GM12878 (cell line): ENCODE measurements around the gene HIF3A. TPM values are rescaled to one million over a fixed set of nuclear protein-coding genes. Genes with fewer than 3 reads are reported as not detected.

Experiments
- CHD1 ChIP-seq: IDR thresholded peaks from 2 replicates; pipeline ENCODE4 v1.6.1; 2012; ENCODE audit warnings: low read depth, low read length, improper control_type of control experiment
- DPF2 ChIP-seq: fragments of 450-650 bp; IDR thresholded peaks from 2 replicates; pipeline ENCODE4 v1.6.1; 2017; ENCODE audit warnings: mild to moderate bottlenecking
- EP300 ChIP-seq, 2 experiments: fragments of 150-350 bp in 1 of 2; IDR thresholded peaks; 2 replicates each; pipeline ENCODE4 v1.6.1; 2011 to 2012; ENCODE audit warnings: low read depth in 2 of 2, low read length in 2 of 2, borderline replicate concordance in 1 of 2, improper control_type of control experiment in 1 of 2, inconsistent platforms in 1 of 2; ENCODE audit not compliant: control insufficient read depth in 1 of 2
- HDAC2 ChIP-seq: fragments of 200-600 bp; sonication (generic); IDR thresholded peaks from 2 replicates; pipeline ENCODE4 v1.6.1; 2017
- MYB ChIP-seq: fragments of 150-350 bp; IDR thresholded peaks from 2 replicates; pipeline ENCODE4 v1.6.1; 2014; ENCODE audit warnings: mild to moderate bottlenecking, low read depth, low read length, borderline replicate concordance
- NR2F1 ChIP-seq: fragments of 450-650 bp; conservative IDR thresholded peaks from 2 replicates; pipeline ENCODE4 v1.6.1; 2017; ENCODE audit warnings: mild to moderate bottlenecking
- PML ChIP-seq: IDR thresholded peaks from 2 replicates; pipeline ENCODE4 v1.6.1; 2012; ENCODE audit warnings: low read length, inconsistent platforms
- SIN3A ChIP-seq: IDR thresholded peaks from 2 replicates; pipeline ENCODE4 v1.6.1; 2012; ENCODE audit warnings: low read depth, low read length, improper control_type of control experiment
- SMC3 ChIP-seq: IDR thresholded peaks from 2 replicates; pipeline ENCODE4 v1.6.1; 2011; ENCODE audit warnings: low read length, improper control_type of control experiment, borderline replicate concordance
- SUPT20H ChIP-seq: IDR thresholded peaks from 2 replicates; pipeline ENCODE4 v1.6.1; 2011; ENCODE audit warnings: low read depth, mild to moderate bottlenecking, low read length, moderate library complexity, borderline replicate concordance; ENCODE audit not compliant: control insufficient read depth
- polyA plus RNA-seq, 11 experiments: library from polyadenylated mRNA; depleted of rRNA in 4 of 11; unstranded in 6 of 11; stranded (reverse) in 5 of 11; fragments of >200 nt; fragmentation: Nextera tagmentation in 4 of 11; fragmentation: Illumina TruSeq in 1 of 11; extraction: Ambion mirVana in 4 of 11; extraction: Trizol in 1 of 11; gene quantifications; 1 replicate in 1 of 11; 2 replicates in 10 of 11; pipeline versions ENCODE4 v1.2.1 to v1.2.3, GENCODE V29; 2011 to 2016; ENCODE audit warnings: inconsistent platforms in 2 of 11, missing spikeins in 2 of 11, low read depth in 1 of 11
- total RNA-seq, 4 experiments: library from RNA; depleted of rRNA in 3 of 4; stranded (reverse); fragments of >200 nt in 3 of 4; fragmentation: Illumina TruSeq in 1 of 4; extraction: Trizol in 1 of 4; gene quantifications; 2 replicates each; pipeline versions ENCODE4 v1.2.1 to v1.2.3, GENCODE V29; 2013 to 2021
- TF ChIP-seq, protein P1 (sequence below): IDR thresholded peaks from 2 replicates; pipeline ENCODE4 v1.6.1; 2011; ENCODE audit warnings: low read depth, mild to moderate bottlenecking, low read length, moderate library complexity, borderline replicate concordance; ENCODE audit errors: extremely low read depth
- TF ChIP-seq, protein P2 (sequence below): fragments of 450-650 bp; formaldehyde crosslinking; IDR thresholded peaks from 2 replicates; pipeline ENCODE4 v1.4.0; 2020; ENCODE audit warnings: mild to moderate bottlenecking, moderate library complexity
- TF ChIP-seq, protein P3 (sequence below): fragments of 450-650 bp; IDR thresholded peaks from 2 replicates; pipeline ENCODE4 v1.6.1; 2014; ENCODE audit warnings: mild to moderate bottlenecking
- TF ChIP-seq, protein P4 (sequence below): IDR thresholded peaks from 2 replicates; pipeline ENCODE4 v1.6.1; 2011; ENCODE audit warnings: mild to moderate bottlenecking, low read depth, low read length, moderate library complexity; ENCODE audit not compliant: insufficient replicate concordance
- TF ChIP-seq, protein P5 (sequence below): fragments of 450-650 bp; IDR thresholded peaks from 2 replicates; pipeline ENCODE4 v1.6.1; 2017; ENCODE audit warnings: mild to moderate bottlenecking, moderate library complexity

Gene HIF3A
- total and polyA plus RNA-seq, 10 of the 15 experiments (the other 5 are each of a cell fraction or from before 2014, with no cell fraction given): 0.03 to 0.20 (median 0.06) TPM; not detected in 5

DNA sequence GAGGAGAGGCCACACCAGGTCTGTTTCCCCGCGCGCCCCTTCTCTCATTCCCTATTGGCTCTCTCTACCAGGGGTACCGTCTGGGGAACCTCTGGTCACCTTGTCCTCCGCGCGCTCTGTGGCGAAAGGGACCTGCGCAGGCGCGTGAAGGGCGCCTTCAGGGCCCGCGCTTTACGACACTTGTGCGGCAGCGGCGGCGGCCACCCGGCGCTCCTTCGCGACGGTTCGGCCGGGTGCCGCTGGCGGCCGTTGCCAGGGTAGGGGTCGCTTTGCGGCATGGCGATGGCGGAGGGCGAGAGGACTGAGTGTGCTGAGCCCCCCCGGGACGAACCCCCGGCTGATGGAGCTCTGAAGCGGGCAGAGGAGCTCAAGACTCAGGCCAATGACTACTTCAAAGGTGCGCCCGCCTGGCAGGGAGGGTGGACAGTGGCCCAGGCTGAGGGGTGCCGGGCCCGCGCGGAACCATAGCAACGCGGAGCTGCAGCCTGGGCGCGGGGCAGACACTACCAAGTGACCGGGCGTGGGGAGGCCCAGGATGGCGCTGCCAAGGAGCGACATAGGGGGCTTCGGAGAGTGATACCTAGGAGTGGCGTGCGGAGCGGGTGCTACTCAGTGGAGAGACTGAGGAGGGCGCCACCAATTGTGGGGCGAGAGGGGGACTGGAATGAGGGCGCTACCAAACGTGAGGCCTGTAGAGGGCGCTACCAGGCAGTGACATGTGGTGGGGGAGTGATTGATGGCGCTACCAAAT, 50.2 kb downstream of the HIF3A start, which contains the start of gene PPP5C (continued):
- TF ChIP-seq PML (0 out of 2 replicates have a peak, but pooled peaks have one; percentile 39), CHD1 (peak; percentile 82; the same call in 1 of the 2 replicates), EP300 (IDR thresholded peaks at IDR 0.05; ENCODE audit: borderline replicate concordance in 1 of 2, control insufficient read depth in 1 of 2, low read depth in 2 of 2, low read length in 2 of 2) (no peak), NR2F1 (no peak; the same call in 1 of the 2 replicates), DPF2 (0 out of 2 replicates have a peak, but pooled peaks have one; percentile 55), SIN3A (no peak), HDAC2 (no peak), MYB (peak; percentile 33; the same call in 1 of the 2 replicates), SMC3 (peak; percentile 38; the same call in 1 of the 2 replicates), SUPT20H (no peak)
- TF ChIP-seq, protein P1, sequence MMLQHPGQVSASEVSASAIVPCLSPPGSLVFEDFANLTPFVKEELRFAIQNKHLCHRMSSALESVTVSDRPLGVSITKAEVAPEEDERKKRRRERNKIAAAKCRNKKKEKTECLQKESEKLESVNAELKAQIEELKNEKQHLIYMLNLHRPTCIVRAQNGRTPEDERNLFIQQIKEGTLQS: peak; percentile 86
- TF ChIP-seq, protein P2, sequence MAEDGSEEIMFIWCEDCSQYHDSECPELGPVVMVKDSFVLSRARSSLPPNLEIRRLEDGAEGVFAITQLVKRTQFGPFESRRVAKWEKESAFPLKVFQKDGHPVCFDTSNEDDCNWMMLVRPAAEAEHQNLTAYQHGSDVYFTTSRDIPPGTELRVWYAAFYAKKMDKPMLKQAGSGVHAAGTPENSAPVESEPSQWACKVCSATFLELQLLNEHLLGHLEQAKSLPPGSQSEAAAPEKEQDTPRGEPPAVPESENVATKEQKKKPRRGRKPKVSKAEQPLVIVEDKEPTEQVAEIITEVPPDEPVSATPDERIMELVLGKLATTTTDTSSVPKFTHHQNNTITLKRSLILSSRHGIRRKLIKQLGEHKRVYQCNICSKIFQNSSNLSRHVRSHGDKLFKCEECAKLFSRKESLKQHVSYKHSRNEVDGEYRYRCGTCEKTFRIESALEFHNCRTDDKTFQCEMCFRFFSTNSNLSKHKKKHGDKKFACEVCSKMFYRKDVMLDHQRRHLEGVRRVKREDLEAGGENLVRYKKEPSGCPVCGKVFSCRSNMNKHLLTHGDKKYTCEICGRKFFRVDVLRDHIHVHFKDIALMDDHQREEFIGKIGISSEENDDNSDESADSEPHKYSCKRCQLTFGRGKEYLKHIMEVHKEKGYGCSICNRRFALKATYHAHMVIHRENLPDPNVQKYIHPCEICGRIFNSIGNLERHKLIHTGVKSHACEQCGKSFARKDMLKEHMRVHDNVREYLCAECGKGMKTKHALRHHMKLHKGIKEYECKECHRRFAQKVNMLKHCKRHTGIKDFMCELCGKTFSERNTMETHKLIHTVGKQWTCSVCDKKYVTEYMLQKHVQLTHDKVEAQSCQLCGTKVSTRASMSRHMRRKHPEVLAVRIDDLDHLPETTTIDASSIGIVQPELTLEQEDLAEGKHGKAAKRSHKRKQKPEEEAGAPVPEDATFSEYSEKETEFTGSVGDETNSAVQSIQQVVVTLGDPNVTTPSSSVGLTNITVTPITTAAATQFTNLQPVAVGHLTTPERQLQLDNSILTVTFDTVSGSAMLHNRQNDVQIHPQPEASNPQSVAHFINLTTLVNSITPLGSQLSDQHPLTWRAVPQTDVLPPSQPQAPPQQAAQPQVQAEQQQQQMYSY: 0 out of 2 replicates have a peak, but pooled peaks have one; percentile 65
- TF ChIP-seq, protein P3, sequence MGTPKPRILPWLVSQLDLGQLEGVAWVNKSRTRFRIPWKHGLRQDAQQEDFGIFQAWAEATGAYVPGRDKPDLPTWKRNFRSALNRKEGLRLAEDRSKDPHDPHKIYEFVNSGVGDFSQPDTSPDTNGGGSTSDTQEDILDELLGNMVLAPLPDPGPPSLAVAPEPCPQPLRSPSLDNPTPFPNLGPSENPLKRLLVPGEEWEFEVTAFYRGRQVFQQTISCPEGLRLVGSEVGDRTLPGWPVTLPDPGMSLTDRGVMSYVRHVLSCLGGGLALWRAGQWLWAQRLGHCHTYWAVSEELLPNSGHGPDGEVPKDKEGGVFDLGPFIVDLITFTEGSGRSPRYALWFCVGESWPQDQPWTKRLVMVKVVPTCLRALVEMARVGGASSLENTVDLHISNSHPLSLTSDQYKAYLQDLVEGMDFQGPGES: no peak
- TF ChIP-seq, protein P4, sequence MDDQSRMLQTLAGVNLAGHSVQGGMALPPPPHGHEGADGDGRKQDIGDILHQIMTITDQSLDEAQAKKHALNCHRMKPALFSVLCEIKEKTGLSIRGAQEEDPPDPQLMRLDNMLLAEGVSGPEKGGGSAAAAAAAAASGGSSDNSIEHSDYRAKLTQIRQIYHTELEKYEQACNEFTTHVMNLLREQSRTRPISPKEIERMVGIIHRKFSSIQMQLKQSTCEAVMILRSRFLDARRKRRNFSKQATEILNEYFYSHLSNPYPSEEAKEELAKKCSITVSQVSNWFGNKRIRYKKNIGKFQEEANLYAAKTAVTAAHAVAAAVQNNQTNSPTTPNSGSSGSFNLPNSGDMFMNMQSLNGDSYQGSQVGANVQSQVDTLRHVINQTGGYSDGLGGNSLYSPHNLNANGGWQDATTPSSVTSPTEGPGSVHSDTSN: peak; percentile 94
- TF ChIP-seq, protein P5, sequence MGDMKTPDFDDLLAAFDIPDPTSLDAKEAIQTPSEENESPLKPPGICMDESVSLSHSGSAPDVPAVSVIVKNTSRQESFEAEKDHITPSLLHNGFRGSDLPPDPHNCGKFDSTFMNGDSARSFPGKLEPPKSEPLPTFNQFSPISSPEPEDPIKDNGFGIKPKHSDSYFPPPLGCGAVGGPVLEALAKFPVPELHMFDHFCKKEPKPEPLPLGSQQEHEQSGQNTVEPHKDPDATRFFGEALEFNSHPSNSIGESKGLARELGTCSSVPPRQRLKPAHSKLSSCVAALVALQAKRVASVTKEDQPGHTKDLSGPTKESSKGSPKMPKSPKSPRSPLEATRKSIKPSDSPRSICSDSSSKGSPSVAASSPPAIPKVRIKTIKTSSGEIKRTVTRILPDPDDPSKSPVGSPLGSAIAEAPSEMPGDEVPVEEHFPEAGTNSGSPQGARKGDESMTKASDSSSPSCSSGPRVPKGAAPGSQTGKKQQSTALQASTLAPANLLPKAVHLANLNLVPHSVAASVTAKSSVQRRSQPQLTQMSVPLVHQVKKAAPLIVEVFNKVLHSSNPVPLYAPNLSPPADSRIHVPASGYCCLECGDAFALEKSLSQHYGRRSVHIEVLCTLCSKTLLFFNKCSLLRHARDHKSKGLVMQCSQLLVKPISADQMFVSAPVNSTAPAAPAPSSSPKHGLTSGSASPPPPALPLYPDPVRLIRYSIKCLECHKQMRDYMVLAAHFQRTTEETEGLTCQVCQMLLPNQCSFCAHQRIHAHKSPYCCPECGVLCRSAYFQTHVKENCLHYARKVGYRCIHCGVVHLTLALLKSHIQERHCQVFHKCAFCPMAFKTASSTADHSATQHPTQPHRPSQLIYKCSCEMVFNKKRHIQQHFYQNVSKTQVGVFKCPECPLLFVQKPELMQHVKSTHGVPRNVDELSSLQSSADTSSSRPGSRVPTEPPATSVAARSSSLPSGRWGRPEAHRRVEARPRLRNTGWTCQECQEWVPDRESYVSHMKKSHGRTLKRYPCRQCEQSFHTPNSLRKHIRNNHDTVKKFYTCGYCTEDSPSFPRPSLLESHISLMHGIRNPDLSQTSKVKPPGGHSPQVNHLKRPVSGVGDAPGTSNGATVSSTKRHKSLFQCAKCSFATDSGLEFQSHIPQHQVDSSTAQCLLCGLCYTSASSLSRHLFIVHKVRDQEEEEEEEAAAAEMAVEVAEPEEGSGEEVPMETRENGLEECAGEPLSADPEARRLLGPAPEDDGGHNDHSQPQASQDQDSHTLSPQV: peak; percentile 64; the same call in 1 of the 2 replicates
